Ishikawa (cell line): ENCODE measurements around the gene FURIN.

ENCODE experiments used
- RAD21 ChIP-seq: IDR thresholded peaks from 2 replicates; pipeline ENCODE4 v1.6.1; 2012; ENCODE audit warnings: low read depth
- TAF1 ChIP-seq: IDR thresholded peaks from 2 replicates; pipeline ENCODE4 v1.6.1; 2012; ENCODE audit warnings: low read depth, mild to moderate bottlenecking

- no peak for TF ChIP-seq RAD21
- no peak for TF ChIP-seq TAF1
Observed at GRCh38 chr15:90883526-90883975, 15.2 kb downstream of the FURIN start.
